ENCODE data around the gene SLC25A21. TPM values are rescaled to one million over a fixed set of nuclear protein-coding genes. Genes with fewer than 3 reads are reported as not detected.

SLC25A21 gene
- total and polyA plus RNA-seq, 10 of the 15 experiments (the other 5 are each of a cell fraction or from before 2014, with no cell fraction given): 0.06 to 0.72 (median 0.17) TPM; not detected in 3

GRCh38 chr14:37170237-37170636 is 2.2 kb downstream of the SLC25A21 start:
- in situ Hi-C loops (cut with MboI): no loop called here

More at GRCh38 chr14:37170237-37170636, 2.2 kb downstream of the SLC25A21 start:
- H3K27me3 ChIP-seq (replicated peaks in 1 of 2; ENCODE audit: control insufficient read depth in 2 of 2, insufficient read depth in 2 of 2, low read length in 1 of 2): no peaks in the 10 kb centered on the region
- no peak overlapping the region for H3K27ac ChIP-seq (ENCODE audit: control insufficient read depth, insufficient read depth)
- ChIA-PET CTCF (no interaction called here), RAD21 (ENCODE audit: unreplicated experiment) (no interaction called here), POLR2A (no interaction called here), SMC1A (ENCODE audit: uncharacterized antibody, unreplicated experiment) (no interaction called here)
- ATAC-seq (no peak), FAIRE-seq (no peak), DNase-seq (ENCODE audit: low read depth, low spot score) (no peak)
- intact Hi-C loops (cut with micrococcal nuclease; ENCODE audit: unreplicated experiment): no loop called here
- TF ChIP-seq ZNF687 (IDR thresholded peaks at IDR 0.05): no peak
- H3K4me1 ChIP-seq (ENCODE audit: control insufficient read depth, insufficient read depth, low read length): no peaks in the 10 kb centered on the region
- H3K79me2 ChIP-seq (ENCODE audit: control insufficient read depth, insufficient read depth, low read length): no peaks in the 10 kb centered on the region
- H4K20me1 ChIP-seq (ENCODE audit: control insufficient read depth, insufficient read depth): no peaks in the 10 kb centered on the region
- no TSS peak for BruUV-seq (replicated peaks)
- no peak overlapping the region for H3K4me2 ChIP-seq (ENCODE audit: control insufficient read depth, insufficient read depth)
- H3K4me3 ChIP-seq: no peak overlapping the region
- no peak overlapping the region for H3K9ac ChIP-seq (ENCODE audit: control insufficient read depth, insufficient read depth, low read length)
- no peaks in the 10 kb centered on the region for H3K36me3 ChIP-seq (ENCODE audit: control insufficient read depth in 2 of 2, insufficient read depth in 2 of 2, low read length in 1 of 2)
- no peak overlapping the region for H2AFZ ChIP-seq (ENCODE audit: control insufficient read depth, low read depth, low read length)
- 34% methylated on average over 8 of the region's 8 CpGs for WGBS (ENCODE audit: insufficient coverage, insufficient replicate concordance, low lambda C conversion rate, missing lambda C conversion rate)
- no peaks in the 10 kb centered on the region; the same call in 2 of the 3 replicates for H3K9me3 ChIP-seq (replicated peaks; ENCODE audit: control insufficient read depth, insufficient read depth, low read length)

Measured in GM12878 (cell line).